GM21381 (cell line): ENCODE measurements around the gene POR.
"Not testable (repeated sequence)": the region's sequence is repeated elsewhere in the genome, so short reads cannot be mapped to it uniquely, and the experiment has no call there.

Experiments used
- ATAC-seq: cut with Tn5 transposase; IDR thresholded peaks from one replicate; pipeline ENCODE4 v1.9.1; 2021; ENCODE audit warnings: mild to moderate bottlenecking, moderate library complexity; ENCODE audit not compliant: unreplicated experiment

Gene POR

DNA sequence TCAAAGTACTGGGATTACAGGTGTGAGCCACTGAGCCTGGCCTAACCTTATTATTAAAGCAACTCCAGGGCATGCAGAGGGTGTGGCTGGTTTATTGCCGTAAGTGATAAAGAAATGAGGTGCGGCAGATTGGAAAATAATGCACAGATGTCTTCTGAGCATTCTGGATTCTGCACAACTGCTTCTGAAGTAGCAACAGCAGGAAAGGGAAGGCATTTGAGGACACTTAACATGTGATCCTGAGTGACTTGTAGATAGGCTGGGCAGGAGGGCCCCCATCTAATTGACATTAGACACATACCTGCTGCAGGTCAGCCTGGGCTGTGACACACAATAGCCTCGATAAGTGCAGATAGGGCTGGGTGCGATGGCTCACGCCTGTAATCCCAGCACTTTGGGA is 30.5 kb upstream of the POR start:
- ATAC-seq: no peak

DNA sequence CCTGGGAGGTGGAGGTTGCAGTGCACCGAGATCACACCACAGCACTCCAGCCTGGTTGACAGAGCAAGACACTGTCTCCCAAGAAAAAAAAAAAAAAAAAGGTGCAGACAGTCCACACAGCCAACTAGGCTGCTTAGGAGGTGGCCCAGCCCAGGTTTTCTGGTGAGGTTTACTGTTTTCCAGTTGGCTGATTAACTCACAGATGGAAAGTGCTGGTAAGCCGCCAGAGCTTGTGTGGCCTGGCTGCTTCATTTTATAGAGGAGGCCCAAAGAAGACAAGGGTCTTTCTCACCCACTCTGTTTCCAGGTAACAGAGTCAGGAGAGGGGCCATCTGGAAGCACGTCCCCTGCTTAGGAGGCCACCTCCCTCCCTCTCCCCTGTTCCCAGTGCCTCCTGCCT is 29.9 kb upstream of the POR start:
- no peak for ATAC-seq

GRCh38 chr7:75887669-75888369 is 27.1 kb upstream of the POR start:
- no peak for ATAC-seq

- ATAC-seq: no peak
These were observed 26.3 kb upstream of the POR start for GRCh38 chr7:75888464-75889222.

DNA sequence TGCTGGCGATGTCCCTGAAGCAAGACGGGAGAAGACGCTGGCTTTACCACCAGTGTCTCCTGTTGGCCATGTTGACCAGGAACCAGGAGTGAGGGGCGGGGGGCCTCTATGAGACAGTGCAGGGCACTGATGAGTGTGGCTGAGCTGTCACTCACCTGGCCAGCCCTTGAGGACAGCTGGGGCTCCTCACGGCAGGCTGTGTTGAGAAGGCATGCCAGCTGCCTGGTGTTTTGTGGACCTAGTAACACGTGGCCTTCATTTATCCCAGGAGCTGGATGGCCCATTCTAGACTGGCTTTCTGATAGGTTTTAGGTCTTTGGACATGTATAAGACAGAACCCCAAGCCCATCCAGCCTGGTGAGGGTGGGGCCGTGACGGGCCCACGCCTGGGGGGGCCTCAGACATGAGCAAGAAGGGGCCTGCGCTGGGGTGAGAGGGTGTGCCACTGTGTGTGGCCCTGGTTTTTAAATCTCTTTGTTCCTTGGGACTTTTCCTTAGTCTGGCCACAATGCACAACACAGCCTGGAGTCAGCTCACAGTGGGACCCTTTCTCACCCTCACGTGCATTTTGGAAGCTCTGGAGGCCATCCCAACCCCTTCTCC is 25.6 kb upstream of the POR start:
- no peak for ATAC-seq

- no peak for ATAC-seq
These were observed 25.1 kb upstream of the POR start for GRCh38 chr7:75889826-75890225.

DNA sequence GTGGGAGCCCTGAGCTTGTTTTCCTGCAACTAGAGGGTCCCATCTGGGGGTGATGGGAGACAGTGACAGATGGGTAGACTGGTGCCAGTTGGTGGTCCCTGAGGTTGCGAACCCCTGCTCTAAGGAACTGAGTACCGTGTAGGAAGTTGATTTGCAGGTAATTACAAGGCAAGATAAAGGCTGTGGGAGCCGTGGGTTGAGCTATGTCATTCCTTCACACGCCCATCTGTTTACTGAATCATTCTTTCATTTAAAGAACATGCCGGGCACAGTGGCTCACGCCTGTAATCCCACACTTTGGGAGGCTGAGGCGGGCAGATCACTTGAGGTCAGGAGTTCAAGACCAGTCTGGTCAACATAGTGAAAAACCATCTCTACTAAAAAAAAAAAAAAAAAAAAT is 23.7 kb upstream of the POR start:
- not testable (repeated sequence) for ATAC-seq

DNA sequence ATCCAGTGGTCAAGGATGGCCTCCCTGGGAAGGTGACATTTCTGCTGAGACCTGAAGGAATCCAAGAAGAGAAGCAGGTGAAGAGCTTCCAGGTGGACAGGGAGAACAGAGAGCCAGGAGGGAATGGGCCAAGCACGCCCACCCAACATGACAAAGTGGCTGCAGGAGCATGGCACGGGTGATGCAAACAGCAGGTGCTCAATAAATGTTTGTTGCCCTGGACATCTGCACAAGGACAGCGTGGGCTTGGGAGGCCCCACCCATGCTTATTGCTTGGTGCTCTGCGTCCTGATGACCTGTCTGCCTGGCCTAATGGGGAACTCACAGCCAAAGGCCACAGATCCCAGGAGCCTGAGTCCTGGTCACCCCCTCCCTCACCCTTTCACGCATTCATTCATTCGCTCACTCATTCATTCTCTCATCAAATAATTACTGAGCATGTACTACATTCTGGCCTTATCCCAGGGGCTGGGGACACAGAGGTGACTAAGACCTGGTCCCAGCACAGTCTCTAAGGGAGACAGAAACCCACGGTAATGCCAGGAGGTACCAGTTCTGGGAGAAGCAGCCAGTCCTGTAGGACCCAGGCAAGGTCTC is 23.0 kb upstream of the POR start:
- ATAC-seq: no peak

DNA sequence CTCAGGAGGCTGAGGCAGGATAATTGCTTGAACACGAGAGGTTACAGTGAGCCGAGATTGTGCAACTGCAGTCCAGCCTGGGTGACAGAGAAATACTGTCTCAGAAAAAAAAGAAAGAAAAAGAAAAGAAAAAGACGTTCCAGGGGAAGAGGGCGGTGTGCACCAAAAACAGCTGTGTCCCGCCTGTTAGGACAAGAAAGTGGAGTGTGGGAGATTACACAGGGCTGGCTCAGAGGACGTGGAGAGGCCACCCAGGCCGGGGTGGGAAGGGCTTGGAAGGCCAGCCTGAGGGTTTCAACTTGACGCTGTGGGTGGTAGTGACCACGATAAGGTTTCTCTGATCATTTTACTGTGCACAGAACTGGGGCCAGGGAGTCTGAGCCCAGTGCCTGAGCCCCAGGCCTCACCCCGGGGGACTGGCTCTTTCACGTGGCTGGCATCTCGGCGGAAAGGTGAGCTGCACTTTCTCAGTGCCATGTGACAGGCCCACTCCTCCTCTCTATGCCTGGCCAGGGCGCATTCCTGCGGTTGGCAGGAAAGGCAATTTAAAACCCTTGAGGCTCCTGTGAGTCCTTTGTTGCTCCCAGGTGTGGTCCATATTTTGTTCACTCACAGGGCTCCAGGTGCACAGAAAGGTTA is 22.2 kb upstream of the POR start:
- ATAC-seq: no peak

DNA sequence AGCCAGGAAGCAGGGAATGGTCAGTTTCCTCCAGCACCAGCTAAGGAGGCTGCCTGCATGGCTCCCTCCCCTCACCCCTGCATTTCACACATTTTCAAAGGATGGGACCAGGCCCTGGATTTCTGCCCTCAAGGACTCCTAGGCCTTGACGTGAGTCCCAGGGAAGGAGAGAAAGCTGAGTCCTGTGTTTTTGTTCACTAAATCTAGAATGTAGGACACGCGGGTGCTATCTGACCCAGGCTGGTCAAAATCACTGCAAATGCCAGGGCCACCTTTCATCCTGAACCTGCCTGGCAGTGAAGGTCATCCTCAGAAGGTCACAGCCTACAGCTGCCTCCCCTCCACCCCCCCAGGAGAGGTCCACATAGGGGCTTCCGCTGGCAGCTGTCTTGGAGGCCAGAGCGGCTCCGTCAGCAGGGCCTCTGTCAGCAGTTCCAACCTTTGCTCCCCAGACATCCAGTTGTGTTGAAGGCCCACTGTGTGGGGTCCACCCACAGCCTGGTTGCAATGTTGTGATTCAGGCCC is 18.1 kb upstream of the POR start:
- ATAC-seq: no peak

- ATAC-seq: no peak
These were observed 14.2 kb upstream of the POR start for GRCh38 chr7:75900617-75901315.

GRCh38 chr7:75905785-75906604 is 9.0 kb upstream of the POR start:
- no peak for ATAC-seq

DNA sequence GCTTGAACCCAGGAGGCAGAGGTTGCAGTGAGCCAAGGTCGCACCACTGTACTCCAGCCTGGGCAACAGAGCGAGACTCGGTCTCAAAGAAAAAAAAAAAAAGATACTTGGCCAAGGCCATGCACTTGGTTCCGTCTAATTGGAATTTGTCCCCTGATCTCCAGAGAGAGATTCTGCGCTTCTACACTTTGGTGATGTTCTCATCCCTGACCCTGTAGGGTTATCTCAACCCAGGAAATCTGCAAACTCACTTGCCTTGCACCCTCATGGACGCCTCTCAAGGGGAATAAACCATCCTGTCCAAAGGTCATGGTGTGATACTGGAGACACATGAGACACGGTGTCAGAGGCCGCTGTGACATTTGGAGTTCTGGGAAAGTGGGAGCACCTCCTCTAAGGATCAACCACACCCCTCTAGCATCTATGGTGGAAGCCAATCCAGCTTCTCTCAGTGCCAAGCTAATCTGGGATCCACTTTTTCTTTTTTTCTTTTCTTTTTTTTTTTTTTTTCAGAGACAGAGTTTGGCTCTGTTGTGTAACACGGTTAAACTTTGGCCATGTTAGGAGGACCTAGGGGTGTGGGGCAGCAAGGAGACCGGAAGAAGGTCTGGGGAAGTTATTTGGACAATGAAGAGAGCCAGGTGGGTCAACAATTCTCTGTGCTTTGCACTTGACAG is 7.8 kb upstream of the POR start:
- ATAC-seq: no peak

DNA sequence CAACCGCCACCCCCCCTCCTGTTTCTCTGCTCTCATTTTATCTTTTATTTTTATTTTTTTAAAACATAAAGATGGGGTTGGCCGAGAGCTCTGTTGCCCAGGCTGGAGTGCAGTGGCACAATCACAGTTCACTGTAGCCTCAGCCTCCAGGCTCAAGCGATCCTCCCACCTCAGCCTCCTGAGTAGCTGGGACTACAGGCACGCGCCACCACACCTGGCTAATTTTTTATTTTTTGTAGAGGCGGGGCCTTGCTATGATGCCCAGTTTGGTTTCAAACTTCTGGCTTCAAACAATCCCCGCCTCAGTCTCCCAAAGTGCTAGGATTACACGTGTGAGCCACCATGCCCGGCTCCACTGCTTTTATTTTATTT is 7.3 kb upstream of the POR start:
- ATAC-seq: not testable (repeated sequence)

GRCh38 chr7:75909521-75910132 is 5.3 kb upstream of the POR start:
- ATAC-seq: no peak

DNA sequence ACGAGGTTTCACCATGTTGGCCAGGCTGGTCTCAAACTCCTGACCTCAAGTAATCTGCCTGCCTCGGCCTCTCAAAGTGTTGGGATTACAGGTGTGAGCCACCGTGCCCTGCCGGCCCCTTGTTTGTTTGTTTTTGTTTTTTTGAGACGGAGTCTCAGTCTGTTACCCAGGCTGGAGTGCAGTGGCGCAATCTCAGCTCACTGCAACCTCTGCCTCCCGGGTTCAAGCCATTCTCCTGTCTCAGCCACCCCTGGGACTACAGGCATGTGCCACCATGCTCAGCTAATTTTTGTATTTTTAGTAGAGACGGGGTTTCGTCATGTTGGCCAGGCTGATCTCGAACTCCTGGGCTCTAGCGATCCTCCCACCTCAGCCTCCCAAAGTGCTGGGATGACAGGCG is 3.8 kb upstream of the POR start:
- ATAC-seq: not testable (repeated sequence)

DNA sequence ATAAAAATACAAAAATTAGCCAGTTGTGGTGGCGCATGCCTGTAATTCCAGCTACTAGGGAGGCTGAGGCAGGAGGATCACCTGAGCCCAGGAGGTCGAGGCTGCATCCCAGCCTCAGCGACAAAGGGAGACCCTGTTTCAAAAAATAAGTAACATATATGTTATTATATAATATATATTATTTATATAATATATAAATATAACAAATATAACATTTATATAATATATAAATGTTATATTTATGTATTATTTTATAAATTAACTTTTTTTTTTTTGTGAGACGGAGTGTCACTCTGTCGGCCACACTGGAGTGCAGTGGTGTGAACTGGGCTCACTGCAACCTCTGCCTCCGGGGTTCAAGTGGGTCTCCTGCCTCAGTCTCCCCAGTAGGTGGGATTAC is 1.5 kb upstream of the POR start:
- no peak for ATAC-seq

GRCh38 chr7:75914169-75914654 is 743 bp upstream of the POR start:
- ATAC-seq: no peak
